ENCODE data around the gene MAGOH. TPM values are rescaled to one million over a fixed set of nuclear protein-coding genes. Genes with fewer than 3 reads are reported as not detected.

MAGOH gene
- total and polyA plus RNA-seq, 10 of the 15 experiments (the other 5 are each of a cell fraction or from before 2014, with no cell fraction given): 62.6 to 261 (median 89.8) TPM

GRCh38 chr1:53198241-53198651 lies 40.1 kb downstream of the MAGOH start:
- ChIA-PET POLR2A (interaction anchor here (1.7 kb wide), 1 partner anchor 21 kb away, joined by 6 read pairs; no protein-coding TSS in a partner anchor), RAD21 (ENCODE audit: unreplicated experiment) (no interaction called here), CTCF (interaction anchor here (0.6 to 1.6 kb wide), 4 partner anchors 16 to 1574 kb away, joined by 3 to 5 read pairs (median 4); no protein-coding TSS in a partner anchor), SMC1A (ENCODE audit: uncharacterized antibody, unreplicated experiment) (interaction anchor here (1.1 to 1.3 kb wide), 2 partner anchors 14 to 281 kb away, joined by 4 read pairs; no protein-coding TSS in a partner anchor)
- Histone ChIP-seq H3K4me2 (ENCODE audit: control insufficient read depth, insufficient read depth) (peak overlapping the region; percentile 92), H3K9me3 (replicated peaks; ENCODE audit: control insufficient read depth, insufficient read depth, low read length) (no peaks in the 10 kb centered on the region), H3K4me3 (peak overlapping the region; percentile 72), H2AFZ (ENCODE audit: control insufficient read depth, low read depth, low read length) (no peak overlapping the region), H3K27me3 (replicated peaks in 1 of 2; ENCODE audit: control insufficient read depth in 2 of 2, insufficient read depth in 2 of 2, low read length in 1 of 2) (no peaks in the 10 kb centered on the region), H3K4me1 (ENCODE audit: control insufficient read depth, insufficient read depth, low read length) (peaks cover 2% of the 10 kb centered on the region; the same call in 1 of the 2 replicates), H3K36me3 (ENCODE audit: control insufficient read depth in 2 of 2, insufficient read depth in 2 of 2, low read length in 1 of 2) (peaks cover 0 to 7% of the 10 kb centered on the region in 2 experiments; a peak in 2 of 4 replicates), H3K79me2 (ENCODE audit: control insufficient read depth, insufficient read depth, low read length) (peaks cover 16% of the 10 kb centered on the region), H3K27ac (ENCODE audit: control insufficient read depth, insufficient read depth) (0 out of 2 replicates have a peak overlapping the region, but pooled peaks have one; percentile 94), H3K9ac (ENCODE audit: control insufficient read depth, insufficient read depth, low read length) (peak overlapping the region; percentile 99; the same call in 1 of the 2 replicates), H4K20me1 (ENCODE audit: control insufficient read depth, insufficient read depth) (no peaks in the 10 kb centered on the region)
- no peak for TF ChIP-seq SMAD5 (IDR thresholded peaks at IDR 0.05; ENCODE audit: low read depth)
- no peak for TF ChIP-seq NKRF (conservative IDR thresholded peaks at IDR 0.05)
- TF ChIP-seq MXI1 (IDR thresholded peaks at IDR 0.05; ENCODE audit: low read depth, low read length): no peak
- TF ChIP-seq ESRRA (IDR thresholded peaks at IDR 0.05; ENCODE audit: low read length): no peak
- no peak for TF ChIP-seq TCF12 (IDR thresholded peaks at IDR 0.05; ENCODE audit: low read depth, low read length)
- no peak for FAIRE-seq
- 67% methylated on average over 4 of the region's 4 CpGs for WGBS (ENCODE audit: insufficient coverage, insufficient replicate concordance, low lambda C conversion rate, missing lambda C conversion rate)
- intact Hi-C loops (cut with micrococcal nuclease; ENCODE audit: unreplicated experiment) (no loop called here), in situ Hi-C loops (cut with MboI) (loop anchor here (25.0 kb wide), 1 partner anchor 286 kb away; the partner anchor contains the start of gene ECHDC2)
- no TSS peak for BruUV-seq (replicated peaks)
- DNase-seq (ENCODE audit: low read depth, low spot score): no peak
- no peak for ATAC-seq

Data from GM12878 (cell line).